C1 segment of cervical spinal cord (tissue), 14 donors: ENCODE measurements around the gene KIAA1328.

Experiments
- DNase-seq, 14 donors: peaks; one replicate each; lab custom pipeline; 2025; lab: John Stamatoyannopoulos, UW

KIAA1328 gene

DNA sequence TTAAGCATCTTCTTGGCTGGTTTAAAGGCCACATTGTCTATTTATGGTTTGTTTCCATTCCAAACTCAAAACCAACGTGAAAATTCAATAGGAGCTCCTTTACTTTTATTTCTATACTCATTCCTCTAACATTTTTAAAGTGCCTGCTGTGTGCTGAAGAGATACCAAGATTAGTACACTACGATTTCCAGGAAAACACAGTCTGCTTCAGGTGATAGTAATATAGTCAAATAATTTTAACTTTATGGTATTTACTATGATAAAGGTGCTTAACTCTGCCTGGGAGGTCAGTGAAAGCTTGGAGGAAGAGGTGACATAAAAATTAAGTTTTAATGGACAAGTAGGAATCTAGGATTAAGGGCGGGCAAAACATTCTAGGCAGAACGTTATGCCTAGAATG is 121.4 kb downstream of the KIAA1328 start:
- no peak for DNase-seq

DNA sequence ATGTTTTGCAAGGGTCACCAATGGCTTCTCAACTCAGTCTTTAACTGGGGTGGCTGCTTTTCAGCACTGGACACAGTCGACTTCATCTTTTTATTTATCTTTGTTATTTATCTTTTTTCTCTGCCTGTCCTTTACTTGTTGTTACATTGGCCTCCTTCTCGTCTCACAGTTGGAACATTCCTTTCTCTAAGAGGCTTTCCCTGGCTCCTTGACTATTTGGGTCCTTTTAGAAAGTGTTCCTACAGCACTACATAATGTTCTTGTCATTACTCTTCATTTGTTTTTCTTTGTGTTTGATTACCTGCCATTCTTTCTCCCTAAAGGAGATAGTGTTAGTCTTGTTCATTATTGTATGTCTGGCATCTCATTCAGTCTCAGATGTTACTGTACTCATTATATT is 122.0 kb downstream of the KIAA1328 start:
- no peak for DNase-seq

DNA sequence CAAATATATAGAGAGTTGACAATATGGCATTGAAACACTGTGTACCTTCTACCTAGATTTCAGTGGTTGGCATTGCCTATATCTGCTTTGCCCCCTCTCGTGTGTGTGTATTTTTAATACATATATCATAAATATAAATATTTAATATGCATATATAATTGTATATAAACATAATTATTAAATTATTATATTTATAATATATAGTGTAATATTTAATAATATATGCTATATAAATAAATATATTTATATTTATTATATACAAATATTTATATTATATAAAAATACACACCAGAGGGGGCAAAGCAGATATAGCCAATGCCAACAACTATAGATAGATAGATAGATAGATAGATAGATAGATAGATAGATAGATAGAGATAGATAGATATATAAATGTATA is 124.1 kb downstream of the KIAA1328 start:
- no peak for DNase-seq

DNA sequence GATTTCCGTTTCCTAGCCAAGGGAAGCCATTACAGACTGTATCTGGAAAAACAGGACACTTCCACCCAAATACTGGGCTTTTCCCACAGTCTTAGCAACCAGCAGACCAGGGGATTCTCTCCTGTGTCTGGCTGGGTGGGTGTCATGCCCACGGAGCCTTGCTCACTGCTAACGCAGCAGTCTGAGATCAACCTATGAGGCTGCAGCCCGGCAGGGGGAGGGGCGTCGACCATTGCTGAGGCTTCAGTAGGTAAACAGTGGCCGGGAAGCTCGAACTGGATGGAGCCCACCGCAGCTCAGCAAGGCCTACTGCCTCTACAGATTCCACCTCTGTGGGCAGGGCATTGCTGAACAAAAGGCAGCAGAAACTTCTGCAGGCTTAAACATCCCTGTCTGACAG is 131.1 kb downstream of the KIAA1328 start:
- no peak for DNase-seq

DNA sequence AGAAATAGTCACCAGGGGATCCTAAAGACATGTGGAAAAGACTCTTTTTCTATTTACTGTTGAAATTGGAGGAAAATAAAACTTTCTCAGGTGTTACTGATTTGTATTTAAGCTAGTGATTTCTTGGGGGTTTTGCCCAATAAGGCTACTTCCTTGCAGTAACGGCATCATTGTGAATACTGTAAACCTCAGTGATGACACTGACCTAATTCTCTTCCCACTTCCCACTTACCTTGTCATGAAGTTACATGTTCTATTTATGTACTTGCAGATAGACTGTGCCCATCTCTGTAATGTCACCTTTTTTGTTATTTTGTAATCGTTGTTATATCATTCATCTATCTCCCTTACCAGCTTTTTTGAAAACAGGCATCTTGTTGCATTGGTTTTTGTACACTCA is 134.5 kb downstream of the KIAA1328 start:
- DNase-seq = no peak

DNA sequence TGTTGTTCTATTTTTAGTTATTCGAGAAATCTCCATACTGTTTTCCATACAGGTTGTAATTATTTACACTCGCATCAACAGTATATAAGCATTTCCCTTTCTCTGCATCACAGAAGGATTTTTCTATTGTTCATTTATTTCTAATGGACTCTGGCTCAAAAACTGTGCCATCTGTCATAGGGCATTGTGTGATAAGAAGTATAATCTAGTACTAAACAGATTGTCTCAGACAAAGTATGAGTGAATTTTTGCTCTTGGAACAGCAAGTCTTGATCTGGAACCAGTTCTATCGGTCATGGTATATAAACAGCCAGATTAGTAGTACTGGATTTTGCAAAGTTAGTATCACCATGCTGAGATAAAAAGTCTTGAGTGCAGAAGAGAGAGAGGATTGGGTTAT is 145.8 kb downstream of the KIAA1328 start:
- peak in 1 of 14 donors; percentile 19 for DNase-seq

DNA sequence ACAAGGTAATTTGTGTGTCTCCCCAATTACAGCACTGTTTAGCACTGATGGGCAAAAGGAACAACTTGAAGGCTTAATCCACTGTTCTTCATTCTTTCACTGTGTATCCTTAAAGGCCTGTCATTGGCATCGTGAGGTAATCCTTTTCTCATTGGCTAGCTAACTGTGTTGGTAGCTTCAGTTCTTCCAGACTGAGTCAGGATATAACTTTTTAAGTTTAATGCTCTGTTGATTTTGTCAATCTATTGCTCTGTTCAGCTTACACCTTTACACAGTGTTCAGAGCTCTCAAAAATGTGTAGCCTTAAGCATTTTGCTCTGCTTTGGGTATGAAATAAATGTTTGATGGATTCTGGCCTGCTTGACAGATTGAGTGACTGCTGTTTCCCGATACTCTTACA is 148.2 kb downstream of the KIAA1328 start:
- no peak for DNase-seq

DNA sequence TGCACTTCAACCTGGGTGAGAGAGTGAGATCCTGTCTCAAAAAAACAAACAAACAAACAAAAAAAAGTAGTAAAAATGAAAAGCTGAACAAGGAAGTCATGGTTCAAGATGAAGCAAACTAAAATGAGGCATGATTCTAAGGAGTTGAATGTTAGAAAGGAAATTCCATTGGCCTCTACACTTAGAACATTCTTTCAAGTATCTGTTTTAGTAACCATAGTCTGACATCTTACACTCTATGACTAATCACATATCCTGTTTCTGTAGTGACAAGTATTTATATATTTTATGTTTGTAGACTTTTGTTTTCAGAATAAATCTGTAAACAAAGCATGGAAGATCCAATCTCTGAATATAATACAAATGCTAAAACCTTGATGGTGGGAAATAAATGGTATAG is 164.1 kb downstream of the KIAA1328 start:
- DNase-seq = no peak

DNA sequence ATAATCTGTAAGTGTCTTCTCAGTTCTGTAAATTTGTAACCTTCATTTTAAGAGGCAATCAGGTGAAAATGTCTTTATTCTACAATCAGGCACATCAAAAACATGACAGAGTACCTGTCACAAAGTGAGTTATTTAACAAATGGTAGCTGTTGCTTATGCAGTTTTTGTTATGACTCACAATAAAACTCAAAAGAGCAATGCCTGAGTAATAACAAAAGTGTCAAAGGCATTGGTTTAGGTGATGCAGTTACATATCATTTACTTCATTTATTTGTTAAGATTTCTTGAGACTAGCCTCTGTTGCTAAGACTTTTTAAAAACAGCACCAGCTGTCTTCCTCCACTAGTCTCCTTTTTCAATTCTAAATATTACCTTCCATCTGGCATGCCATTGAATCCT is 177.8 kb downstream of the KIAA1328 start:
- no peak for DNase-seq

DNA sequence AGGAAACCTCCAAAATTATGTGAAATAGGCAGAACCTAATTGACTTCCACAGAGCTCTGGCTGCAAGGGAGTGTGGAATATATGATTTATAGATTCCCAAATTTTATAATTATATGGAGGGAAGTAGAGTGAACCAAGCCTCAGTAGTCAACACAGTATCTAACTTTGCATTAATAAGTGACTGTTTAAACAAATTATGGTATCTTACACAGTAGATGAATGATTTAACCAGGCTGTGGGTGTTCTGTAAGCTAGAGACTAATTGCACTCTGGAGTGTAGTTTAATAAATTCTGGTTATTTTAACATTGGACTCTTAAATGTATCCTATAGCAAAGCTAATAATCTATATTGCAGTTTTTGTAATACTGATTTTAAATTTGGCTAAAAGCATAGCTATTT is 183.5 kb downstream of the KIAA1328 start:
- DNase-seq = no peak

DNA sequence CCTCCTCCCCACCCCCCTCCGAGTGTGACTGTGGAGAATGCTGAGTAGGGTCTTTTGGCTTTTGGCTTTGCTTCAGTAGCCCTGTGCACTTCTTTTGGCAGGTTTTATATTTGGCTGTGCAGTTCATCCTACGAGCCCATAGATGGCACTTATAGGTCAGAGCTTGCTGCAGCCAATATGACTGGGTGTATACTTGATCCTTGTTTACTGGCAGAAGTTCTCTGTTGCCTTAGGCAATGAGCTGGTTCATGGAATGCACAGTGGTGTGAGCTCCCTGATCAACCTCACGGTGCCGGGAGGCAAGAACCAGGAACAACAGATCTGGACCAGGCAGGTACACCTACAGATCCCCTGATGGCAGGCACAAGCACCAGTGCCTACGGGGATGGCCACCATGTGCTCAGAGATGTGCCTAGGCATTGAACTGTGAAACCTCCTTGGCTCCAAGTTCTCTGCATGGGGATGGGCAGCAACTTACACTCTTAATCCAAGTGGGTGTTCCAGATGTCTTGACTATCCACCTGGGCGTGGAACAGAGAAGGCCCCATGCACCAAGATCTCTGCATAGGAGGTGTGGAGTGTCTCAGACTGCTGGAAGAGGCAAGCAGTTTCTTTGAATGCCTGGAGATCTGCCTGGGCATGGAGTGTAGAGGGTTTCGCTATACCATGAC is 190.4 kb downstream of the KIAA1328 start:
- DNase-seq = no peak

DNA sequence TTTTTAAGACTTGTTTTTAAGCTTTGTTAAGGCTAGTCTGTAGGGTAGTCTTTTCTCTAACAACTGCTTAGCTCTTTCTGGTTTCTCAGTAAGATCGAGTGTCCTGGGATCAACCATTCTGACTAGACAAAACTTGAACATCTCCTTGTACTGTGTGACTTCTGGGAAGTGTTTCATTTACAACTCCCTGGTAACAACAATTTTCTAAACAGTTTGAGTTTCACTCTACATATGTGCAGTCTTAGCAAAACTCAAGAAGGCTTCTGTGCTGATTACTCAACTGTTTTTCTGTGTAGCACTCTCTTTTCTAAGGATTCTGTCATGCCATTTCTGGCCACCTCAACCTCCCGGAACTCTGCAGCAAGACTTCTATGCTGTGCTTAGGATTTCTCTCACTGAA is 204.5 kb downstream of the KIAA1328 start:
- no peak for DNase-seq

DNA sequence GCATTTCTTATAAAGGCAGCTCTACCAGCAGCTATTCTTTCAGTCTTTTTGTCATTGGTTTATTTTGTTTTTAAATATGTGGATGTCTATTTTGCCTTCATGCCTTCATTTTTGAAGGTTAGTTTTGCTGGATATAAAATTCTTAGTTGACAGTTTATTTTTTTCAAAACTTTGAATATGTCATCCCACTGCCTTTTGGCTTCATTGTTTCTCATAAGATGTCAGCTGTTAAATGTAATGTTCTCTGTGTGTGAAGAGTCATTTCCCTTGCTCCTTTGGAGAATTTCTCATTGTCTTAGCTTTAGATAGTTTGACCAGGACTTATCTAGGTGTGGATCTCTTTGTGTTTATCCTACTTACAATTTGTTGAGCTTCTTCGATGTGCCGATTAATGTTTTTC is 213.5 kb downstream of the KIAA1328 start:
- no peak for DNase-seq

DNA sequence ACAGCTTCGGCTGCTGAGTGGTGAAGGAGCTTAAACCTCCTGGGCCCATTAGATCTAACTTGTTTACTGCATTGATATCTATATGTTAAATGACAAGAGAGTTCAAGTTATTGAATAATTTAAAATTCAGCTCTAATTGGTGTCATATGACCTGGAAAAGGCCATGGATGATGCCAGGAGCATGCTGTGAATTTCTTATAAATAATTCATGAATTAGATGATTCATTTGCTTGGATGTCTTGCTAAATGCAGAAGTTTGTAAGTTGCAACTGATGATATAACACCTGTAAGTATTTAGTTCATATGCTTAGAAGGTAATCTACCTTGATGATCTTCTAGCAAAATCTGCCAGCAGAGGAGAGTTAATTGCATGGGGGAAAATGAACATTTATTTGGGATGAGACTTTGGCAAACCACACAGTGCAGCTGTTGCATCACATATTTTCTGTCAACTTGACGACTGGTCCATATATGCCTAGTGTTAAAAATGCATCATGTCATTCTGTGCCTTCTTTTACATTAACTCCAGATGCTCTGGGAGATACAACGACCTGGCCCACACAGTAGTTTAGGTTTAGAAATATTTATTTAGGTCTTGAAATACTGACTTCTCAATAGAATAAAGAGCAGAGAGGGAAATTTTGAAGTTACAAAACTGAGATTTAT is 226.3 kb downstream of the KIAA1328 start:
- no peak for DNase-seq

DNA sequence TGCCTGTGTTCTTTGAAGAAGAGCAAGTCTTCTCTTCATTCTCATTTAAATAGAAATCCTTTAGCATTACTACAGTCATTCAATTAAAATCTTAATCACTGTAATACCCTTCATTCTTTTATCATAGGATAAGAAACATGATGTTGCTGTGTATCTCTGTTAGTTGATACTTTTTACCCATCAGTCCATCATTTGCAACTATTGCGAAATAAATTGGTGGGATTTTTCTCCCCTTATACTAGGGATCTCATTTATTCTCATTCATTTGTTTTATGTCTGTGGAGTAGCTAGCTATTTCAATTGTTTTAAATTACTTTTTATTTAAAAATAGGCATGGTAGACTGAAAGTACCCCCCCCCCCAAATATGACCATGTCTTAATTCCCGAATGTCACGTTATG is 235.3 kb downstream of the KIAA1328 start:
- DNase-seq = no peak

DNA sequence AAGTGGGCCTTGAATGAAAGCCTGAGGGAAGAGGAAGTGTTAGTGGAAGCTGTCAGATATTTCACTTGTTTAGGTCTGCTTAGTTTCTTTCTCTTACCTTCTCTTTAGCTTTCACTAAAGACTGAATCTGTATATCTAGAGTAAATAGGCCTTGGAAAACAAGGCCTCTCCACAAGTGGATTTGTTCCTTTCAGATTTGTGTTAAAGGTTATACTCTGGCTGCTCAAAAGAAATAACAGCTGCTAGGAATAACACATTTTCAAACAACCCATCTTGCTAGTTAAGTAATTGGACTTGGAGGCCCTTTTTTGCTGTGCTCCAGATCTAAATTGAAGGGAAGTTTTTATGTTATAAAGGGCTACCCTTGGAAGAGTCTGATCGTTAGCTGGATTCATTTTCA is 236.3 kb downstream of the KIAA1328 start:
- DNase-seq = no peak

DNA sequence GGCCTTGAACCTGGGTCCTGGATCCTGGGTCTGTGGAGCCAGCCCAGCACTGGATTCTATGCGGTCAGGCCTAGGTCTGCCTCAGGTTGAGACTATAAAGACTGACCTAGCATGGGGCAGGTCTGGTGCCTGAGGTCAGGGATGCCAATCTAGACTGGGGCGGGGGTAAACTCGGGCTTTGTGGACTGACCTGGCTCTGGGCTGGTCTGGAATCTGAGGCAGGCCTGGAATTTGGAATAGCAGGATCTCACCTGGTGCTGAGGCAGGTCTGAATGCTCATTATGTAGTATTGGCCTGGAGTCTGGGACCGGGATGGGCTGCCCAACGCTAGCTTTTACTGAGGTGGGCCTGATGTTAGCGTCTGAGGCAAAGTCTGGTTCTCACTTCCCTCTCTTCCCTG is 256.0 kb downstream of the KIAA1328 start:
- no peak for DNase-seq

DNA sequence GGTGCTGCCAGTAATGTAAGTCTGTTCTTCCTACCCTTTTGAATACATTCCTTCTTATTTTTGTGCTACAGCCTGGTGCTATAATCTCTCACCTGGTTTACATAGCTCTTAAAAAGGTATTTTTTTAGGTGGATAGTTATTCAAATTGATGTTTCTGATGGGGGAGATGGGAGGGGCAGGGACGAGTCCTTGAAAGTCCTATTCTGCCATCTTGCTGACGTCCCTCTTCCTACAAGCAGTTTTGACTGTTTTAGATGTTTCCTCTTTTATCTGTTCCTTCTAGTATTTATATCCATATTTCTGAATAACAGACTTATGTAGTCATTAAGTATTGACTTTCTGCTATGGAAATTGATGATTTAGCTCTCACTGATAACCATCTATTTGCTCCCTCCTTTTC is 256.4 kb downstream of the KIAA1328 start:
- no peak for DNase-seq

DNA sequence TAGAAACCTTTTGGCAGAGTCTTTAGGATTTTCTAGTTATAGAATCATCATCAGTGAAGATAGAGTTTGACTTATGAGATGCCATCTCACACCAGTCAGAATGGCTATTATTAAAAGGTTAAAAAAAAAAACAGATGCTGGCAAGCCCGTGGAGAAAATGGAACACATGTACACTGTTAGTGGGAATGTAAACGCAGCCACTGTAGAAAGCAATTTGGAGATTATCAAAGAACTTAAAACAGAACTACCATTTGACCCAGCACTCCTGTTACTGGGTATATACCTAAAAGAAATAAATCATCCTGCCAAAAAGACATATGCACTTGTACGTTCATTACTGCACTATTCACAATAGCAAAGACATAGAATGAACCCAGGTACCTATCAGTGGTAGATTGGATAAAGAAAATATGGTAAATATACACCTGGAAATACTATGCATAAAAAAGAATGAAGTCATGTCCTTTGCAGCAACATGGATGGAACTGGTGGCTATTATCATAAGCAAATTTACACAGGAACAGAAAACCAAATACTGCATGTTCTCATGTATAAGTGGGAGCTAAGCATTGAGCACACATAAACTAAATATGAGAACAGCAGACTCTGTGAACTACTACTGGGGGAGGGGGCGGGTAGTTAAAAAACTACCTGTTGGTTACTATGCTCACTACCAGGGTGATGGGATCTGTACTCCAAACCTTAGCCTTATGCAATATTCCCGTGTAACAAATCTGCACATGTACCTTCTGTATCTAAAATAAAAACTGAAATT is 279.0 kb downstream of the KIAA1328 start:
- no peak for DNase-seq

DNA sequence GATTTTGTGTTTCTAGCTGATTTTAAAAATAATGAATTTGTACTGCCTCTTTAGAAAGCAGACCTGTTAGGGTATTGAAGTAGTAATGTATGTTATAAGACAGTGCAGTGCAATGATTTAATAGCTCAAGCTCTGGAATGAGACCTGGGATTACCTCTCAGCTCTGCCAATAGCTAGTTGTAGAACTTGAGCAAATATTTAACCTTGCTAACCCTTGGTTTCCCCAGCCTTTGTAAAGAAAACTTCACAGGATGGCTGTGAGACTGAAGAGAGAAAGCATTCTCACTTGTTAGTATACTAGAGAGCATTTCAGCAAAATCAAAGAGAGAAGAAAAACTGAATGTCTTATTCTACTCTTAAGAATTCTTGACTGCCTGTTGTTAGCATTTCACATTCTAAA is 293.9 kb downstream of the KIAA1328 start:
- no peak for DNase-seq

DNA sequence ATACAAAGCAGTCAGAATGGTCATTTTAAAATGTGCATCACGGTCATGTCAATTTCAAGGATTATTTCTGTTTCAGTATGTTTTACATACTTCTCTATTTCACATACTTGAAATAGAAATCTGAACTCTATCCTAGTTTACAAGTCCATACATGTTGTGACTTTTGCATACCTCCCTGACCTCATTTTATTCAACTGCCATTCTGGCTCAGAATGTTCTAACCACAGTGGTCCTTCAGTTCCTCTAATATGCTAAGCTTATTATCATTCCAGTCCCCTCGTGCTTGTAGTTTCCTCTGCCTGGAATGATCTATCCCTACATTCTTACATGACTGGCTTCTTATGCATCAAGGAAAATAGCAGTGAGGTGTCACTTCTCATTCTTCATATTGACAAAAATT is 295.6 kb downstream of the KIAA1328 start:
- DNase-seq = no peak

DNA sequence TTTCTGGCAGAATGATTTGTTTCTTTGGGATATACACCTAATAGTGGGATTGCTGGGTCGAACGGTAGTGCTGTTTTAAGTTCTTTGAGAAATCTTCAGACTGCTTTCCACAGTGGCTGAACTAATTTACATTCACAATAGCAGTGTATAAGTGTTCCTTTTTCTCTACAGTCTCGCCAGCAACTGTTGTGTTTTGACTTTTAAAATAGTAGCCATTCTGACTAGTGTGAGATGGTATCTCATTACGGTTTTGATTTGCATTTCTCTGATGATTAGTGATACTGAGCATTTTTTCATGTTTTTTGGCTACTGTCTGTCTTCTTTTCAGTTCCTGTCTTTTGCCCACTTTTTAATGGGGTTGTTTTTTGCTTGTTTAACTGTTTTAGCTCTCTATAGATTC is 306.2 kb downstream of the KIAA1328 start:
- DNase-seq = no peak

DNA sequence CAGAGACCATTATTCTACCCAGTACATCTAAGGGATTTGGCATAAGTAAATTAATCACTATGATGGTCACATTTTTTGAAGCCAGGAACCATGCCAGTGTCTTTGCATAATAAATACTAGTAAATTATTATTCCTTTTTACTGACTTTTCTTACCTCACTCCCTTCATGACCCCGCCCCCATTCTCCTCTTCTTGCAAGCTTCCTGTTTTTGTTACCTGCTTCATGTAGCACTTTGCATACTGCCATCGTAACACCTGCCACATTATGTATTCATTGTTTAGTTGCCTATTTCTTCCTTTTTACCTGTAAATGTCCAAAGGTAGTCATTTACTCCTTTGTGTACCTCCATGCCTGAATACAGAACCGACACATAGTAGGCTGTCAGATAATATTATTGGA is 309.5 kb downstream of the KIAA1328 start:
- DNase-seq = no peak
